Sigmoid colon (tissue), 7 donors: ENCODE results near the gene XYLT1. TPM values are rescaled to one million over a fixed set of nuclear protein-coding genes. Genes with fewer than 3 reads are reported as not detected.

Experiments used
- DNase-seq: peaks from one replicate; pipeline ENCODE4 v3.0.0-alpha.2; 2019
- H3K27ac ChIP-seq, 4 donors: fragments of 200-600 bp; sonication (generic); one replicate each; pipeline ENCODE4 v1.5.1; 2016 to 2019; ENCODE audit warnings: mild to moderate bottlenecking in 1 of 4
- H3K27me3 ChIP-seq, 3 donors: fragments of 200-600 bp; sonication (generic); one replicate each; pipeline ENCODE4 v1.5.1; 2019; ENCODE audit warnings: mild to moderate bottlenecking in 1 of 3
- H3K36me3 ChIP-seq, 4 donors: fragments of 200-600 bp; sonication (generic); one replicate each; pipeline ENCODE4 v1.5.1; 2016 to 2019
- H3K4me1 ChIP-seq, 4 donors: fragments of 200-600 bp; sonication (generic); one replicate each; pipeline ENCODE4 v1.5.1; 2017 to 2019
- H3K4me3 ChIP-seq, 4 donors: fragments of 200-600 bp; sonication (generic); one replicate each; pipeline ENCODE4 v1.5.1; 2017 to 2019; ENCODE audit warnings: mild to moderate bottlenecking in 2 of 4, moderate library complexity in 1 of 4
- H3K9me3 ChIP-seq, 4 donors: fragments of 200-600 bp in 3 of 4; sonication (generic) in 3 of 4; one replicate each; pipeline versions ENCODE4 v1.5.1 to v1.6.1; 2013 to 2019
- CTCF ChIP-seq, 4 experiments: fragments of 450-650 bp in 3 of 4; fragments of 200-600 bp in 1 of 4; IDR thresholded peaks; one replicate each; pipeline ENCODE4 v1.5.1; 2016 to 2019; ENCODE audit warnings: antibody characterized with exemption in 4 of 4, mild to moderate bottlenecking in 3 of 4, moderate library complexity in 2 of 4
- EP300 ChIP-seq, 4 donors: sonication (generic); formaldehyde crosslinking; IDR thresholded peaks; one replicate each; pipeline ENCODE4 v1.6.1; 2017; ENCODE audit warnings: antibody characterized with exemption in 4 of 4
- POLR2A ChIP-seq, 2 donors: fragments of 450-650 bp; IDR thresholded peaks; one replicate each; pipeline ENCODE4 v1.6.1; 2016; ENCODE audit warnings: antibody characterized with exemption in 2 of 2, mild to moderate bottlenecking in 2 of 2, moderate library complexity in 2 of 2
- POLR2AphosphoS5 ChIP-seq, 4 donors: sonication (generic); formaldehyde crosslinking; IDR thresholded peaks; one replicate each; pipeline ENCODE4 v1.6.1; 2017; ENCODE audit warnings: antibody characterized with exemption in 4 of 4
- WGBS, 2 donors: extraction: QIAGEN DNeasy Blood & Tissue Kit; methylation state at CpG; one replicate each; pipeline ENCODE4 v1.1.7; 2013; 5-methylcytosine and 5-hydroxymethylcytosine counted together
- intact Hi-C: fragments of 100-400 bp; cut with DNase I; formaldehyde crosslinking; loops from one replicate; pipeline ENCODE4 v1.15.1; 2023
- polyA plus RNA-seq, 3 donors: library from polyadenylated mRNA; stranded (reverse); fragments of 200-250 nt; gene quantifications; one replicate each; pipeline ENCODE4 v1.2.3, GENCODE V29; 2013
- total RNA-seq, 4 donors: library from RNA; depleted of rRNA; stranded (reverse); fragments of >200 nt; gene quantifications; one replicate each; pipeline ENCODE4 v1.1.0, GENCODE V29; 2016
- donor health status: healthy with polysubstance abuse.
- donor health status: Bipolar disorder and iron deficiency.
- donor health status: healthy.

XYLT1 gene
- total and polyA plus RNA-seq, 7 donors = 0.60 to 33.2 (median 23.0) TPM

- H3K27ac ChIP-seq = peak overlapping the region in 3 of 4 donors; percentile 32 to 70 (median 50)
- WGBS, 2 donors = 57 to 88% methylated on average over 5 of the region's 5 CpGs
- H3K9me3 ChIP-seq = no peaks in the 10 kb centered on the region
- no peak for DNase-seq
- no peaks in the 10 kb centered on the region for H3K27me3 ChIP-seq
- TF ChIP-seq POLR2A (IDR thresholded peaks at IDR 0.05) (no peak), CTCF (IDR thresholded peaks at IDR 0.05) (no peak), EP300 (IDR thresholded peaks at IDR 0.05) (no peak)
- H3K4me1 ChIP-seq = peaks cover 0 to 69% (median 61%) of the 10 kb centered on the region in 4 donors
- no peak overlapping the region for H3K4me3 ChIP-seq
- no peaks in the 10 kb centered on the region for H3K36me3 ChIP-seq
- intact Hi-C loops = no loop called here
These were observed 101.8 kb downstream of the XYLT1 start for GRCh38 chr16:17368951-17369350.

GRCh38 chr16:17368446-17368845 is 102.3 kb downstream of the XYLT1 start:
- Histone ChIP-seq H3K4me1 (peaks cover 0 to 74% (median 66%) of the 10 kb centered on the region in 4 donors), H3K9me3 (no peaks in the 10 kb centered on the region), H3K27me3 (no peaks in the 10 kb centered on the region), H3K36me3 (no peaks in the 10 kb centered on the region), H3K27ac (peak overlapping the region in 3 of 4 donors; percentile 33 to 76 (median 70)), H3K4me3 (no peak overlapping the region)
- 60 to 70% methylated on average over 3 of the region's 3 CpGs for WGBS, 2 donors
- TF ChIP-seq CTCF (IDR thresholded peaks at IDR 0.05) (no peak), POLR2A (IDR thresholded peaks at IDR 0.05) (no peak), POLR2AphosphoS5 (IDR thresholded peaks at IDR 0.05) (no peak), EP300 (IDR thresholded peaks at IDR 0.05) (no peak)
- DNase-seq = no peak
- intact Hi-C loops = no loop called here

GRCh38 chr16:17367923-17368322 is 102.8 kb downstream of the XYLT1 start:
- Histone ChIP-seq H3K4me3 (no peak overlapping the region), H3K27ac (peak overlapping the region; percentile 33 to 83 (median 73)), H3K4me1 (peaks cover 0 to 79% (median 69%) of the 10 kb centered on the region in 4 donors), H3K27me3 (no peaks in the 10 kb centered on the region), H3K9me3 (no peaks in the 10 kb centered on the region), H3K36me3 (no peaks in the 10 kb centered on the region)
- WGBS, 2 donors = 47 to 72% methylated on average over 10 of the region's 10 CpGs
- intact Hi-C loops = no loop called here
- DNase-seq = peak; percentile 78
- TF ChIP-seq CTCF (IDR thresholded peaks at IDR 0.05) (peak in 2 of 4 experiments; percentile 14 to 25), POLR2A (IDR thresholded peaks at IDR 0.05) (no peak), POLR2AphosphoS5 (IDR thresholded peaks at IDR 0.05) (peak in 1 of 4 donors; percentile 23), EP300 (IDR thresholded peaks at IDR 0.05) (no peak)

- WGBS, 2 donors = 46 to 87% methylated on average over 9 of the region's 9 CpGs
- H3K4me3 ChIP-seq = no peak overlapping the region
- H3K36me3 ChIP-seq = no peaks in the 10 kb centered on the region
- intact Hi-C loops = no loop called here
- no peaks in the 10 kb centered on the region for H3K27me3 ChIP-seq
- no peak for TF ChIP-seq CTCF (IDR thresholded peaks at IDR 0.05)
- no peak for TF ChIP-seq POLR2A (IDR thresholded peaks at IDR 0.05)
- TF ChIP-seq EP300 (IDR thresholded peaks at IDR 0.05) = no peak
- no peak for TF ChIP-seq POLR2AphosphoS5 (IDR thresholded peaks at IDR 0.05)
- H3K9me3 ChIP-seq = no peaks in the 10 kb centered on the region
- peak overlapping the region; percentile 33 to 83 (median 73) for H3K27ac ChIP-seq
- H3K4me1 ChIP-seq = peaks cover 0 to 88% (median 77%) of the 10 kb centered on the region in 4 donors
- no peak for DNase-seq
These were observed 103.7 kb downstream of the XYLT1 start for GRCh38 chr16:17367036-17367435.
